HG03196 (cell line): ENCODE data around the gene ANO2.

Experiments
- ATAC-seq: cut with Tn5 transposase; IDR thresholded peaks from one replicate; pipeline ENCODE4 v1.9.1; 2021; ENCODE audit not compliant: unreplicated experiment

Gene ANO2

GRCh38 chr12:5522432-5523335 is 422.4 kb downstream of the ANO2 start:
- no peak for ATAC-seq

- no peak for ATAC-seq
Observed at GRCh38 chr12:5521456-5522325, 423.4 kb downstream of the ANO2 start.

- ATAC-seq: no peak
Observed at GRCh38 chr12:5520831-5521230, 424.2 kb downstream of the ANO2 start.

- no peak for ATAC-seq
Observed at GRCh38 chr12:5520037-5520436, 425.0 kb downstream of the ANO2 start.

- no peak for ATAC-seq
Observed at GRCh38 chr12:5518584-5519365, 426.3 kb downstream of the ANO2 start.

GRCh38 chr12:5516371-5517241 is 428.5 kb downstream of the ANO2 start:
- ATAC-seq: no peak

GRCh38 chr12:5515458-5515857 is 429.6 kb downstream of the ANO2 start:
- ATAC-seq: no peak

GRCh38 chr12:5514545-5514944 is 430.5 kb downstream of the ANO2 start:
- ATAC-seq: no peak

GRCh38 chr12:5514016-5514415 is 431.0 kb downstream of the ANO2 start:
- no peak for ATAC-seq

GRCh38 chr12:5513406-5513805 is 431.7 kb downstream of the ANO2 start:
- ATAC-seq: no peak
